Stimulated activated CD8-positive, alpha-beta memory T cell treated with anti-CD3 and anti-CD28 coated beads, Interleukin-7, amount 100 ng/mL, for 1 hour (primary cell): ENCODE data around the gene KCNJ8.
"Not testable (repeated sequence)": the region's sequence is repeated elsewhere in the genome, so short reads cannot be mapped to it uniquely, and the experiment has no call there.

Experiments
- DNase-seq, 2 donors: peaks; one replicate each; pipeline ENCODE4 v3.0.0-alpha.2; 2020; ENCODE audit warnings: low read depth in 2 of 2

Gene KCNJ8

DNA sequence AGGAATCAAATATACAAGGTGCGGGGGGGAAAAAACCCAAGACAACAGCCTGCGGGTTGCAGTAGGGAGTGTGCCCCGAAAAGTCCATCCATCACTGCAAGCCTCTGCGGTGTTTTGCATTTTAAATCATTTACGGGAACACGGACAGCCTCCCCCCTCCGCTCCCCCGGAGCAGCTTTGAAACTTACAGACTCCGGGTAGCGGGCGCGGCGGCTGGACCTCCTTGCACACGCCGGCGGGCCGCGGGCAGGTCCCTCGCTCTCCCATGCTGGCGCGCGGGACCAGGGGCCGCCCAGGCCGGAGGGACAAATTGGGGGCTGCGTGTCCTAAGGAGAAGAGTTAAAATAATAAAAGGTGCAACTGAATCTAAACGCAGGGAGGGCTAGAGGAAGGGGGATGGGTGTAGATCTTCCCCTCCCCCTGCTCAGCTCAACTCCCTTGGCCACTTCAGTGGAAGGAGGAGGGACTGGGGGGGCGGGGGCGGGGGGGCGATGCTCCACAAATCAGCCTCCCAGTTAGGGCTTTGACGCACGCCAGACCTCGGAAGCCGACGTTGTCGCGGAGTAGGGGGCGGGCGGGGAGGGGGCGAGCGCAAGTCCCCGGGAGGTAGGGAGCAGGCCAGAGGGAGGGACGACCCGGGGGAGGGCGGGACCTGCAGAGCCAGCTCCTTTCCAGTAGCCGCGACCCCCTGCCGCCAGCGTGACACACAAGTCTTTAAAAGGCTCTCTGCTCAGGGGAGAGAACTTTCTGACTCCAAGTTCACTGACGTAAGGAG, at the start of gene KCNJ8:
Gene KCNJ8, minus strand, starts transcription at position 349 of the 775 bp plus-strand sequence. CDS start 1,090 bp downstream, outside the sequence.
- DNase-seq, result no peak

GRCh38 chr12:21823581-21823980, 49.1 kb upstream of the KCNJ8 start:
- no peak for DNase-seq

DNA sequence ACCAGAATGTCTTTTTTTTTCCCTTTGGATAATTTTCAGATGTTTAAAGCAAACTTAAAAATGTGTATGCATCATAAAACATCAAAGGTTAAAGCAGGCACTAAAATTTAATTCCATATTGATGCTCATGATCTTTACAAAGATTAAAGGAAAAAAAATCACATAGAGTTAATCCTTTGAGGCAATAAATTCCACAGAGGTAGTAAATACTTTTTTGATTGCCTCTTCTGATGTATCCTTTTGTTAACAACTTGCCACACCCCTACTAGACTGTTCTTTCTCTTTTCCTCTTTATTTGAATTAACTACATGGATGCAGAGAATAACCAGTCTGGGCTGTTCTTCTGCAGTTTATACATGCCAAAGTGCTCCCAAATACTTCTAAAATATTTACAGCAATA, 45.2 kb upstream of the KCNJ8 start:
- DNase-seq, result no peak

- no peak for DNase-seq
Measured at GRCh38 chr12:21819236-21819635, 44.7 kb upstream of the KCNJ8 start.

DNA sequence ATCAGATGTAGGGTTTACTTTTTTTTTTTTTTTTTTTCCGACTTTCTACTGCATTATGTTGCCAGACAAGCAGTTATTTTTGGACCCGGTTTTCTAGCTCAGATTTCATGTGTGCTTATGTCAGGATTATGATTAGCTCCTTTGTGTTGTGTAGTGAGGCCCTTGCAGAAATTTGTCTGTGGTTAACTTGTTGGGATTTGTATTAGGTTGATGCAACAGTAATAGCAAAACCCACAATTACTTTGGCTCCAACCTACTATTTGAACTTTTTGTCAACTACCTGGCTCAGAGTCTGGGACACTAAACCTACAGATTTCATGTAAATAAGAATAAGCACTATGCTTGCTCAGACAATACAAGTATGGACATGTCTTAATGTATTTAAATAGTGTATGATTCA, 44.1 kb upstream of the KCNJ8 start:
- DNase-seq, result no peak

GRCh38 chr12:21815306-21816062, 41.0 kb upstream of the KCNJ8 start:
- DNase-seq, result no peak

DNA sequence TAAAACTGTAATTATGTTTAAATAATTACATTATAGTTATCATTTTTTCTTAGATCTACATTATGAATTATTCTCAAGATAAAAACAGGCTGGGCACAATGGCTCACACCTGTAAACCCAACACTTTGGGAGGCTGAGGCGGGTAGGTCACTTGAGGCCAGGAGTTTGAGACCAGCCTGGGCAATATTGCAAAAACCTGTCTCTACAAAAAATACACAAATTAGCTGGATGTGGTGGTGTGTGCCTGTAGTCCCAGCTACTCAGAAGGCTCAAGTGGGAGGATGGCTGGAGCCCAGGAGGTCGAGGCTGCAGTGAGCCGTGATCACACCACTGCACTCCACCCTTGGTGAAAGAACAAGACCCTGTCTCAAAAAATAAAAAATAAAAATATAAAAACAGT, 40.3 kb upstream of the KCNJ8 start:
- no peak for DNase-seq

DNA sequence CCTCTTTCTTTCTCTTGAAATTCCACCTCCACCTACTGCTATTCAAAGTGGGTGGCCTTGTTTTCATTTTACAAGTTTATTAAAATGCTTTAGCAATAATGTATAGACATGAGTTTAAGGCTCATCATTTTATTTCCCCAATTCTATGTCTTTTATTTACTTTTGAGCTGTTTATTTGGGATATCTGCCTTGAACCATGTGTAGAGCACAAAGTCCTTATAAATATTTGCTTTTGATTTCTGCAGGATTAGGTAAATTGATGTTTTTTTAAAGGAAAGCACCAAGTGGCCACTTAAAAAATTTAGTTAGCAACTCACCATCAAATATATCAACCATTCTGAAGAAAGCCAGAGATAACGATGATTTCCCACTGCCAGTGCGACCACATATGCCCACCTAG, 39.8 kb upstream of the KCNJ8 start:
- DNase-seq, result no peak

- no peak for DNase-seq
Measured at GRCh38 chr12:21813751-21814150, 39.2 kb upstream of the KCNJ8 start.

DNA sequence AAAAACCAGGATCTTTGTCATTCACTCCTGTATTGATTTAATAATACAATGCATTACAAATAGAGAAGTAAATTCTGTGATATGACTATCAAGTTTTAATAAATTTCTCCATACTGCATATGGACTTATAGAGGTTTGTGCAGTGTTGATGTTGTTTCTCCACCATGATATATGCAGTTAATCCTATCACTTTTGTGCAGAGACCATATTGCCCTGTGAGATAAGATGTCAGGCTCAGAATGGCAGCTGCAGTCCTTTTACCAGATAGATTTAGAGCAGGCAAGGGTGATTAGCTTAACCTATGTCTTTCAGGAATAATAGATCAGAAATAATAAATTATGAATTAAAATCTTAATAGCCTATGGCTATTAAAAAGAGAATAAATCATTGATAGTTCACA, 38.6 kb upstream of the KCNJ8 start:
- no peak for DNase-seq

DNA sequence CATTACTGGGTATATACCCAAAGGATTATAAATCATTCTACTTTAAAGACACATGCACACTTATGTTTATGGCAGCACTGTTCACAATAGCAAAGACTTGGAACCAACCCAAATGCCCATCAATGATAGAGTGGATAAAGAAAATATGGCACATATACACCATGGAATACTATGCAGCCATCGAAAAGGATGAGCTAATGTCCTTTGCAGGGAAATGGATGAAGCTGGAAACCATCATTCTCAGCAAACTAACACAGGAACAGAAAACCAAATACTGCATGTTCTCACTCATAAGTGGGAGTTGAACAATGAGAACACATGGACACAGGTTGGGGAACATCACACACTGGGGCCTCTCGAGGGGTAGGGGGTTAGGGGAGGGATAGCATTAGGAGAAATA, 37.8 kb upstream of the KCNJ8 start:
- not testable (repeated sequence) for DNase-seq

GRCh38 chr12:21809100-21809499, 34.6 kb upstream of the KCNJ8 start:
- no peak for DNase-seq

DNA sequence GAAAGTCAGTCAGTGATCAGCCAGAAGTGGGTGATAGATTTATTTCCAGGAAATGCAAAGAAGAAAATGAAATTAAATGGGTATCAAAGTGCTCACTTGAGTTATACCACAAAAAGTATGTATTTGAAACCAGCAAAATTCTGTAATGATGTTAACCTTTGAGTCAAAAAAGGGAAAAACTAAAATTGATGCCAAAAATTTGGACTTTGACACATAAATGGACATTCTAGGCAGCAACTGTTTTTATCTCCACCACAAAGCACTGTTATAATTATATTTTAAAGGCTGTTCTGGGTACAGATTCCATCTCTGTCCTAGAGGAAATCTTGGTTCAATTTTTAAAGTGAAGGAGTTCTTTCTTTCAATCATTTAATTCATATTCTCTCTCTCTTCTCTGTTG, 31.7 kb upstream of the KCNJ8 start:
- DNase-seq, result no peak

GRCh38 chr12:21801522-21802288, 27.2 kb upstream of the KCNJ8 start:
- no peak for DNase-seq

DNA sequence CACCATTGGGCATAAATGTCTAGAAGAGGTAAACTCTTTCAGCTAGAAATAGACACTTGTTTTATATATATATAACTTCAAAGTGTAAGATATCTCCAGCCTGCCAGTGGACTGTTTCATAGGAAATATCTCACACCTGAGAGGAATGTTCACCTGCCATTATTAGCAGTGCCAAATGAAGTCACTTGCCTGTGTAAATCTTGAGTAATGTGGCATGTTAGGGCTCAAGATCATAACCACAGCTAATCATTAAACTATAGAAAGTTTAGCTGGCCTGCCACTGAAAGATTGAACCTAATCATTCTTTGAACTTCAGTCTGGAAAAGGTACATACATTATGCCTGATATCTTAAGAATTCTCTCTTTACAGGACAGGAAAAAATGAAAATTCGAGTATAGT, 25.5 kb upstream of the KCNJ8 start:
- no peak for DNase-seq

DNA sequence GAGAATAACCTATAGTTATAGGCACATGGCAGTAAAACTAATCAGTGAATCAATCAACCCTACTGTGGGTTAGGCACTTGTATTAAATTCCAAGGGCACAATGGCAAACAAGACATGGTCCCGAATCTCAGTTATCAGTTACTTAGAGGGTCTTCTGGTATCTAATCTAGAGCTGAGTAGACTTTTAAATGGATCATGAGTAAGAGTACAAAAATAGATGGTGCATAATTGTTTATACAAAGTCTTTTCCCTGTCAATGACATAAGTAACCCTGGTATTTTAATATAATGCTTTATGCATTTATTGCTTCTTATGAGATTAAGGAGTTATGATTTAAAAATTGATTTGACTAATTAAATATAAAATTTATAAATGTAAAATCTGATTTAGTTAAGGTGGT, 23.0 kb upstream of the KCNJ8 start:
- no peak for DNase-seq

- DNase-seq, result no peak
Measured at GRCh38 chr12:21795648-21796328, 21.3 kb upstream of the KCNJ8 start.

DNA sequence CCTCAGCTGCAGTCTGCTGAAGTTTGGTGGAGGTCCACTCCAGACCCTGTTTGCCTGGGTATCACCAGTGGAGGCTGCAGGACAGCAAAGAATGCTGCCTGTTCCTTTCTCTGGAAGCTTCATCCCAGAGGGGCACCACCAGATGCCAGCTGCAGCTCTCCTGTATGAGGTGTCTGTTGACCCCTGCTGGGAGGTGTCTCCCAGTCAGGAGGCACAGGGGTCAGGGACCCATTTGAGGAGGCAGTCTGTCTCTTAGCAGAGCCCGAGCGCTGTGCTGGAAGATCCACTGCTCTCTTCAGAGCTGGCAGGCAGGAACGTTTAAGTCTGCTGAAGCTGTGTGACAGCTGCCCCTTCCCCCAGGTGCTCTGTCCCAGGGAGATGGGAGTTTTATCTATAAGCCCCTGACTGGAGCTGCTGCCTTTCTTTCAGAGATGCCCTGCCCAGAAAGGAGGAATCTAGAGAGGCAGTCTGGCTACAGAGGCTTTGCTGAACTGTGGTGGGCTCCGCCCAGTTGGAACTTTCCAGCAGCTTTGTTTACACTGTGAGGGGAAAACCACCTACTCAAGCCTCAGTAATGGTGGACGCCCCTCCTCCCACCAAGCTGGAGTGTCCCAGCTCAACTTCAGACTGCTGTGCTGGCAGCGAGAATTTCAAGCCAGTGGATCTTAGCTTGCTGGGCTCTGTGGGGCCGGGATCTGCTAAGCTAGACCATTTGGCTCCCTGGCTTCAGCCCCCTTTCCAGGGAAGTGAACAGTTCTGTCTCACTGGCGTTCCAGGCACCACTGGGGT, 20.5 kb upstream of the KCNJ8 start:
- DNase-seq, result not testable (repeated sequence)

- DNase-seq, result not testable (repeated sequence)
Measured at GRCh38 chr12:21789687-21790086, 15.2 kb upstream of the KCNJ8 start.

DNA sequence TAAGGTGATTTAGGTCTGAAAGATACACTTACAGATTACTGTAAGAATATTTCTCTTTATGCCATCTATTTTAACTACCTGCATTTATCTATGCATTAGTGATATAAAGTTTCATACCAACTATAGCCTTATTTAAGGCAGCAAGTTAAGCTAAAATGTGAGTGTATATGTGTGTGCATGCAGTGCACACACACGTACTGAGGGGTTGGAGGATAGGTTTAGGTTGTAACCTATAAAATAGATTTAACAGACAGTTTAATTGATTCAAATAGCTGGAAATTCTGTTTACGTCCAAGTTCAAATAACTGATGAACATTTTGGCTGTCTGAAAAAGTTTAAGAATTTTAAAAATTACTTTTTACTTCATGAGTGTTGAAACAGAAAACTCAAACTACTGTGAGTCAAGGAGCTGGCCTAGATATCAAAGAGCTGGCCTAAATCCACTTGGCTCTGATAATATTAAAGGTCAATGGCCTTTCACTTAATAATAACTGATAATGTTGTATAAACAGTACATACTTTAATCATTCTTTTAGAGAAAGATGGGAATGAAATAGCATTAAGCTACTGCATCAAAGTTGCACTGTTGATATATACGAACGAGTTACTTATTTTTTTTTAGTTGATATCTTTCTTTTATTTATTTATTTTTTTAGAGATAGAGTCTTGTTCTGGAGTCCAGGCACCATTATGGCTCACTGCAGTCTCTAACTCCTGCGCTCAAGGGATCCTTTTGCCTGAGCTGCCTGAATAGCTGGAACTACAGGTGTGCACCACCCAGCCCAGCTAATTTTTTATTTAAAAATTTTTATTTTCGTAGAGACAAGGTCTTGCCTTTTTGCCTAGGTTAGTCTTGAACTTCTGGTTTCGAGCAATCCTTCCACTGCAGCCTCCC, 13.8 kb upstream of the KCNJ8 start:
- no peak for DNase-seq
